H4 (cell line): Measurements from ENCODE around the gene LAIR1. TPM values are rescaled to one million over a fixed set of nuclear protein-coding genes. Genes with fewer than 3 reads are reported as not detected.
"Not testable (repeated sequence)": the region's sequence is repeated elsewhere in the genome, so short reads cannot be mapped to it uniquely, and the experiment has no call there.

Experiments used
- DNase-seq: peaks from one replicate; pipeline ENCODE4 v3.0.0-alpha.2; 2015; ENCODE audit warnings: low spot score
- total RNA-seq: library from RNA; depleted of rRNA; stranded (reverse); fragments of >200 nt; shearing (Covaris generic); gene quantifications from 2 replicates; pipeline ENCODE4 v1.2.3, GENCODE V29; 2014

LAIR1 gene
- total RNA-seq, 1 experiment from 2014 or later: 0.46 TPM

- DNase-seq: no peak
Measured at GRCh38 chr19:54341295-54341694, 23.4 kb downstream of the LAIR1 start.

- DNase-seq: no peak
Measured at GRCh38 chr19:54339646-54340358, 24.9 kb downstream of the LAIR1 start.

GRCh38 chr19:54338521-54338920 is 26.2 kb downstream of the LAIR1 start:
- DNase-seq: no peak

- no peak for DNase-seq
Measured at GRCh38 chr19:54337858-54338230, 26.9 kb downstream of the LAIR1 start.

- DNase-seq: no peak
Measured at GRCh38 chr19:54336893-54337857, 27.6 kb downstream of the LAIR1 start.

- DNase-seq: no peak
Measured at GRCh38 chr19:54335979-54336892, 28.5 kb downstream of the LAIR1 start.

GRCh38 chr19:54335164-54335563 is 29.6 kb downstream of the LAIR1 start:
- no peak for DNase-seq

- DNase-seq: no peak
Measured at GRCh38 chr19:54333586-54334298, 31.0 kb downstream of the LAIR1 start.

- DNase-seq: no peak
Measured at GRCh38 chr19:54332149-54332548, 32.6 kb downstream of the LAIR1 start.

- no peak for DNase-seq
Measured at GRCh38 chr19:54331626-54332025, 33.1 kb downstream of the LAIR1 start.

- DNase-seq: no peak
Measured at GRCh38 chr19:54329476-54330165, 35.1 kb downstream of the LAIR1 start.

GRCh38 chr19:54328781-54329180 is 36.0 kb downstream of the LAIR1 start:
- DNase-seq: not testable (repeated sequence)

- DNase-seq: no peak
Measured at GRCh38 chr19:54325631-54326030, 39.1 kb downstream of the LAIR1 start.

GRCh38 chr19:54325194-54325621 is 39.5 kb downstream of the LAIR1 start:
- no peak for DNase-seq

- no peak for DNase-seq
Measured at GRCh38 chr19:54324071-54324470, 40.7 kb downstream of the LAIR1 start.

- DNase-seq: not testable (repeated sequence)
Measured at GRCh38 chr19:54322934-54323333, 41.8 kb downstream of the LAIR1 start.

- not testable (repeated sequence) for DNase-seq
Measured at GRCh38 chr19:54322295-54322694, 42.4 kb downstream of the LAIR1 start.

- DNase-seq: no peak
Measured at GRCh38 chr19:54319892-54320670, 44.6 kb downstream of the LAIR1 start.

GRCh38 chr19:54319049-54319448 is 45.7 kb downstream of the LAIR1 start:
- DNase-seq: no peak

- no peak for DNase-seq
Measured at GRCh38 chr19:54317965-54318240, 46.8 kb downstream of the LAIR1 start.
